KOPT-K1 (cell line): ENCODE results near the gene RNF151.

ENCODE experiments used
- H3K27ac ChIP-seq: fragments of 200-600 bp; sonication (generic); 2 replicates; pipeline ENCODE4 v1.5.1; 2016; ENCODE audit warnings: antibody characterized with exemption, mild to moderate bottlenecking, low read depth, low read length; ENCODE audit not compliant: poor library complexity, severe bottlenecking
- H3K36me3 ChIP-seq: fragments of 200-600 bp; sonication (generic); 2 replicates; pipeline ENCODE4 v1.5.1; 2017; ENCODE audit warnings: antibody characterized with exemption, mild to moderate bottlenecking, low read length, moderate library complexity; ENCODE audit not compliant: insufficient read depth
- H3K9me3 ChIP-seq: fragments of 200-600 bp; sonication (generic); 2 replicates; pipeline ENCODE4 v1.5.1; 2017; ENCODE audit warnings: antibody characterized with exemption, low read length, mild to moderate bottlenecking; ENCODE audit not compliant: insufficient read depth, poor library complexity, severe bottlenecking

Gene RNF151

DNA sequence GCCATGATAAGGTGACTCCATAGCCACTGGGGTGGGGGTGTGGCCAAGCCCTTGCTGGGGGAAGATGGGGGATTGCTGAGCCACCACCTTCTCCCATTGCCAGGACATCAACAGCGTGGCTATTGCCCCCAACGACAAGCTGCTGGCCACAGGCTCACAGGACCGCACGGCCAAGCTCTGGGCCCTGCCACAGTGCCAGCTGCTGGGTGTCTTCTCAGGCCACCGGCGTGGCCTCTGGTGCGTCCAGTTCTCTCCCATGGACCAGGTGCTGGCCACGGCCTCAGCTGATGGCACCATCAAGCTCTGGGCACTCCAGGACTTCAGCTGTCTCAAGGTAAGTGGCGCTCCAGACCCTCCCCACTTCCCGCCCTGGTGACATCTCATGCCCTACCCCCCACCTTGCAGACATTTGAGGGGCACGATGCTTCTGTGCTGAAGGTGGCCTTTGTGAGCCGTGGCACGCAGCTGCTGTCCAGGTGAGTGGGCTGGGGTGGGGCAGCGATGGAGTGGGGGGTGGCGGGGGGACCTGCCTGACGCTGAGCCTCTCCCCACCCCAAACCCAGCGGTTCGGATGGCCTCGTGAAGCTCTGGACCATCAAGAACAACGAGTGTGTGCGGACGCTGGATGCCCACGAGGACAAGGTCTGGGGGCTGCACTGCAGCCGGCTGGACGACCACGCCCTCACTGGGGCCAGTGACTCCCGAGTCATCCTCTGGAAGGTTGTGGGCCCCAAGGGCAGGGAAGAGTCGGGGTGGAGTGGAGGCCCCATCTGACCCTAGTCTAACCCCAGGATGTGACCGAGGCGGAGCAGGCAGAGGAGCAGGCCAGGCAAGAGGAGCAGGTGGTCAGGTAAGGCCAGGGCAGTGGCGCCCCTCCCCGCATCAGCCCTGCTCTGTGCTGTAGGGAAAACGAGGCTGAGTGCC, 10.6 kb downstream of the RNF151 start:
- Histone ChIP-seq H3K27ac (no peak overlapping the region), H3K36me3 (peaks cover 54% of the 10 kb centered on the region), H3K9me3 (no peaks in the 10 kb centered on the region)

DNA sequence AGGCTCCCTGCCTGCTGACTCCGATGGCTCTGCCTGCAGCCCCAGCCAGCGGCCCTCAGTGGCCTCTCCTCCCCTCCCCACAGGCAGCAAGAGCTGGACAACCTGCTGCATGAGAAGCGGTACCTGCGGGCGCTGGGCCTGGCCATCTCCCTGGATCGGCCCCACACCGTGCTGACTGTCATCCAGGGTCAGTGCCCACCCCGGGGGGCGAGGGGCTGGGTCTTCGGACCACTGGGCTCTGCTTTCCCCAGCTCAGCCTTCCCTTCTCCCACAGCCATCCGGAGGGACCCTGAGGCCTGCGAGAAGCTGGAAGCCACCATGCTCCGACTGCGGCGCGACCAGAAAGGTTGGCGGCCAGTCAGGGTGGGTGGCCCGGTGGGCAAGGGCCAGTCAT, 11.2 kb downstream of the RNF151 start:
- Histone ChIP-seq H3K9me3 (no peaks in the 10 kb centered on the region), H3K27ac (no peak overlapping the region), H3K36me3 (peaks cover 54% of the 10 kb centered on the region)

DNA sequence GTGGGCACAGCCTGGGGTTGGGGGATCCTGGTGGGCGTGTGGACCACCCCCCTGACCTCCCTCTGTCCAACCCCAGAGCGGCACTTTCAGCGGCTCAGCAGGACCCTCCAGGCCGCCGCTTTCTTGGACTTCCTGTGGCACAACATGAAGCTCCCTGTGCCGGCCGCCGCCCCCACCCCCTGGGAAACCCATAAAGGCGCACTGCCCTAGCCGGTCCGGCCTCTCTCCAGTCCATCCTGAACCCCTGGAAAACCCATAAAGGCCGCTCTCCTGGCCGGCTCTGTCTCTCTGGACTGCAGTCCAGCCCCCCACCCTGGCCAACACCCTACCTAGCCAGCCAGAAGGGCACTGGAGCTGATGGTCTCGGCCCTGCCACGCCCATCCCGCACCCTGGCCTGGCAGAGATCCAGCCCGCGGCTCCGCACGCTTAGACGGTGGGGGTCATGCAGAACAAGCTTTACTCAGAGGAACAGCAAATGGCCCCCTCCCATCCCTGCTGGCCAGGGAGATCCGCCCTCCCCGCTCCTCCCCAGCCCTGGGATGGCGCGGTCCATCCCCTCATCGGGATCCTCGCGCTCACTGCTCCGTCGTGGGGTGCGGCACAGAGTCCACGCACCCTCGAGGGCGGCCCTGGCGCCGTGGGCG, 11.9 kb downstream of the RNF151 start:
- H3K27ac ChIP-seq = no peak overlapping the region
- peaks cover 54% of the 10 kb centered on the region for H3K36me3 ChIP-seq
- H3K9me3 ChIP-seq = no peaks in the 10 kb centered on the region

DNA sequence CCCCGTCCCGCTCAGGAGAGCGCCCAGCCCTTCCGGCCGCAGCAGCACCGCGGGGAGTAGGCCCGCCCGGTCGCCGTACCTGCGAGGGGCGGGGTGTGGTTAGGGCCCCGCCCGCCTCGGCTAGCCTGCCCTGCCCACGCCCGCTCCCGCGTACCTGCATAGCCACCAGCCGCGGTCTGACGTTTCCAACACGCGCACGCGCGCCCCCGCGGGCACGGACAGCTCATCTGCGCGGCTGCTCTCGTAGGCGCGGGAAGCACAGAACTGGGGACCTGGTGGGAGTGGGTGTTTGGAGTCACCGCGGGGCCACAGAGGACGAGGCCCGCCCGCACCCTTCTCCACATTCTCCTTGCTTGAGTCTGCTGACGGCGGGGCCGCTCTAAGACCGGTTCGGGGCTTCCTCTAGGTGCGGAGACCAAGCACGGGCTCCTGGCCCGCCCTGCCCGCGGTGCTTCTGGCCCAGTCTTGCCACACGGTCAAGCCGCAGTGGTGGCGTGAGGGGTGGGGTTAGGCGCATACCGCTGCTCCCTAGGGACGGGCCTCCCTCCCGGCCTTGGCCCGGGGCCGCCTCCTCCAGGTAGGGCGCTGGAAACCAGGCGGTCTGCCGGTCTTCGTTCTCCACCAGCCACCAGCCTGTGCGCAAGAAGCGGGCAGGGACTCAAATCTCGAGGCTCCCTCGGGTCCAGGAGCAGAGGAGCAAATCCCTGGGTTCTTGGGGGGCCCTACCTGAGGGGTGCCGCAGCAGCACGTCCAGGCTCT, 12.8 kb downstream of the RNF151 start:
- H3K27ac ChIP-seq = no peak overlapping the region
- H3K36me3 ChIP-seq = peaks cover 50% of the 10 kb centered on the region
- no peaks in the 10 kb centered on the region for H3K9me3 ChIP-seq

DNA sequence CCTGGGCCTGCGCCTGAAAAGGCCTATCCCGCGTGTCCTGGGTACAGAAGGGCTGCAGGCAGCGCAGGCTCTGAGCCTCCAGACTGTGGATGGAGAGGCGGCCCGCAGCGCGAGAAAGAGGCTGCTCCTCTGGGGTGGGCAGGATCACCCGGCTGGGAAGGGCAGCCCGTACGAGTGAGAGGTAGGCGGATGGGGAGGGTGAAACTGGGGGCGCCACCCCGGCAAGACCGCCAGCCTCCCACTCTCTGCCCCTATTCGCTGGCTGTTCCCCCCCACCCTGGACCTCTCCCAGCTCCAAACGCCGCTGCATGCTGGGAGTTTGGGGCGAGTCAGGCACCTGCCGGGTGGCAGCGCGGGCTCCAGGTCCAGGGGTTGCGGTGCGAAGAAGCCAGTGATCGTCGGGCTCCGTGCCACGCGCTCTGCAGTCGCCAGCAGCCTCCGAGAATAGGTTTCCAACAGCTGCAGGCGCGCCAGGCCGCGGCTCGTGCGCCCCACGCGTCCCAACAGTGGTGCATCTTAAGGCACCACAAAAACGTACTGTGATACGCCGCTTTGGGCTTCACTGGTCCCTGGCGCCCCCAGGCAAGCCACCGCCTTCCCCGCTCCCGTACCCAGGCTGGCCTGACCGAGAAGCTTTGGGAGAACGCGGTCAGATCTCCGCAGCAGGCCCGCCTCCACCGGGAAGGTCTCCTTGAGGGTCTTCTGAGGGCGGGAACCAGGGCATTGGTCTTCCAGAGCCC, 13.5 kb downstream of the RNF151 start:
- no peaks in the 10 kb centered on the region for H3K9me3 ChIP-seq
- H3K36me3 ChIP-seq = peaks cover 42% of the 10 kb centered on the region
- no peak overlapping the region for H3K27ac ChIP-seq

DNA sequence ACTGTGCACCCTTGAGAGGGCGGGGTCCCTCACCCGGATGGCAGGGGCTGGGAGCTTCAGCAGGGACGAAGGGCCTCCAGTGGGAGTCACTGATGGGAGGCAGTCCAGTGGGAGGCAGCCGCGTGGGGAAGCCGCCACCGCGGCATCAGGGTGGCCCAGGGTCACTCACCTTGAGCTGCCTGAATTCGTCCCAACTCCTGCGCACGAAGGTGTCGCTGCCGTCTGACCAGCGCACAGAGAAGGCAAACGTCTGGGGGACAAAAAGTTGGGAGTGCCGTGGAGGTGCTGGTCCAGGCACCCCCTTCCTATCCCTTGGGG, 14.1 kb downstream of the RNF151 start:
- no peaks in the 10 kb centered on the region for H3K9me3 ChIP-seq
- H3K27ac ChIP-seq = no peak overlapping the region
- H3K36me3 ChIP-seq = peaks cover 40% of the 10 kb centered on the region

DNA sequence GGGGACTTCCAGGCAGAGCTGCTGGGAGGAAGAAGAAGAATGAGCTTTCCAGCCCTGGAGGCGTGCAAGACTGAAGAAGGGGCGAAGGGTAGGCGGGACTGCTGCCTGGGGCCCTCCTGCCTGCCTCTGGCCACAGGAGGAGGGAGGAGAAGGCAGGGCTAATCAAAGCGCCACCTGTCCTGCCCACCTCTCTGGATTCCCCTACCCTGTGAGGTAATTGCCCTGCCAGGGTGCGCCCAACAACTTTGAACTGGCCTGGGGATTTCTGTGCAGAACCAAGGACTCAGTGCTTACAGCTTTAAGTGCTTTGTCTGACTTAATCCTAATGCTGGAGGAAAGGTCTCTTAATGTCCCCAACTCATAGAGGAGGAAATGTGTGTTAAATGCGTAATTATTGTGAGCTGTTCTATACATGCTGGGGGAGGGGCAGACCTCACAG, 14.8 kb downstream of the RNF151 start, which contains the start of gene NOXO1:
Gene NOXO1, minus strand, starts transcription at position 72 of the 439 bp plus-strand sequence. CDS start 290 bp downstream, outside the sequence.
- Histone ChIP-seq H3K9me3 (no peaks in the 10 kb centered on the region), H3K36me3 (peaks cover 40% of the 10 kb centered on the region), H3K27ac (no peak within 1 kb of the TSS)

DNA sequence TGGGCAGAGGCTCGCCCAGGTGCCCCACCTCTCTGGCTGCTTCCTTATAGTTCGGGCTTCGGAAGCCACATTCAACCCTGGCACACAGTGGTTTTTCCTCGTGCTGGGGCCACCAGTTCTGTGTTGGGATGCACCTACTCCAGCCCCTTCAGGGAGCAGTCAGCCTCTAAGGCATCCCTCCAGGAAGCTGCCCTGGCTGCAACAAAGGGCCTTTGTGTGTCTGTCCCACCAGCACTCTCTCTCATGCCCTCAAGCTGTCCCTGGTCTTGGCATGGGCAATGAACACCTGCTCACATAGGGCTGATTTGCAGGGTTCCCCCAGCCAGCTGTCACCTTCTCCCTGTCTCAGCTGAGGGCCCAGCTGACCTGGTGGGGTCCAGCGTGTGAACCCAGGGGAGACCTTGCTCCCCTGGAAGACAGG, 15.4 kb downstream of the RNF151 start:
- Histone ChIP-seq H3K27ac (no peak overlapping the region), H3K36me3 (peaks cover 38% of the 10 kb centered on the region), H3K9me3 (no peaks in the 10 kb centered on the region)

DNA sequence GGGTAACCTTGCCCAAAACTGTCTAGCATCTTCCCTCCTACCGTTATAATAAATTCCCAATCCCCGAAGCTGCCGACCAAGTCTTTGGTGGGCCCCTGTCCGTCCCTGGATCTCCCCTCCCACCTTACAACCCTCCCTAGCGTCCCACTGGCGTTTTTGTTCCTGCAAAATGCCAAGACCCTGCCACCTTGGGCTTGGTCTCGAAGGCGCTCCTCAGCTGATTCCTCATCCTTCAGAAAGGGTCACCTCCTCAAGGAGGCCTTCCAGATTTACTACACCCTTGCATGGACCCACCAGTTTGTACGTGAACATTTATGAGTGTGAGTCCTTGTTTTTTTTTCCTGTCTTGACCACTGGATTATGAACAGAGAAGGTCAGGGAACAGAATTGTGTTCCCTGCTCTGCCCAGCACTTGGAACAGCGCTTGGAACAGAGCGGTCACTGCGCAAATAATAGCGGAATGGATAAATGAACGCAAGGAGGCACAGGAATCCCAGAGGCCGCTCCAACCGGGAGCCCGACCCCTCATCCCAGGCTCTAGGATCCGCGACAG, 16.4 kb downstream of the RNF151 start:
- peaks cover 28% of the 10 kb centered on the region; the same call in 1 of the 2 replicates for H3K36me3 ChIP-seq
- H3K9me3 ChIP-seq = no peaks in the 10 kb centered on the region
- peak overlapping the region; percentile 64 for H3K27ac ChIP-seq

DNA sequence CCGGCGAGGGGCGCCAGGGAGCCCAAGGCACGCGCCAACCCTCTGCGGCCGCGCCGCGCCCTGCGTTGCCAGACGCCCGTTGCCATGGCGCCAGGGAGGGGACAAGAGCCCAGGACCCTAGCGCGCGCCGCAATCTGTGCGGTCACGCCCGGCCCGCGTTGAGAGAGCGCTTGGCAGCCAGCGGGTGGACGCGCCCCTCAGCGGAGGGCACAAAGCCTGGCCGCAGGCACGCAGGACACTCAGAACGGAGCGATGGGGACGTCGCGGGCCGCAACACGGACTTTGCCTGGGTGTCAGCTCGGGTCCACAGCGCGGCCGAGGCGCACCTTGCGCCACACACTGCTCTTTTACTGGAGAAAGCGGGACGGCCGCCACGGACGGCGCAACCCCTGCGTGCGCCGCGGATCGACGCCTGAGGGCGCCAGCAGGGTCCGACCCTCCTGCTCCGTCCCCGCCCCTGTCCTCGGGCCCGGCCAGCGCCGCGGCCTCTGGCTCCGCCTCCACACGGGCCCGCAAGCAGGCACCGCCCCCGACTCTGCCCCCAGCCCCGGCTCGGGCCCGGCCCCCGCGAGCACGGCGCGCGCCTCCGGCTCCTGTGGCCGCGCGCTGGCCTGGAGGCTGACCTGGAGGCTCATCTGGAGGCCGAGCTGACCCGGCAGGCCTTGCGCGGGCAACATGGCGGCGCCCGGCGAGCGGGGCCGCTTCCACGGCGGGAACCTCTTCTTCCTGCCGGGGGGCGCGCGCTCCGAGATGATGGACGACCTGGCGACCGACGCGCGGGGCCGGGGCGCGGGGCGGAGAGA, 17.1 kb downstream of the RNF151 start, which contains the start of gene GFER:
Gene GFER, plus strand, starts transcription at position 650 of the 803 bp plus-strand sequence. Its CDS starts 26 bp downstream, at position 676.
- Histone ChIP-seq H3K36me3 (peaks cover 21% of the 10 kb centered on the region; the same call in 1 of the 2 replicates), H3K27ac (peak within 1 kb of the TSS; percentile 64), H3K9me3 (no peaks in the 10 kb centered on the region)

DNA sequence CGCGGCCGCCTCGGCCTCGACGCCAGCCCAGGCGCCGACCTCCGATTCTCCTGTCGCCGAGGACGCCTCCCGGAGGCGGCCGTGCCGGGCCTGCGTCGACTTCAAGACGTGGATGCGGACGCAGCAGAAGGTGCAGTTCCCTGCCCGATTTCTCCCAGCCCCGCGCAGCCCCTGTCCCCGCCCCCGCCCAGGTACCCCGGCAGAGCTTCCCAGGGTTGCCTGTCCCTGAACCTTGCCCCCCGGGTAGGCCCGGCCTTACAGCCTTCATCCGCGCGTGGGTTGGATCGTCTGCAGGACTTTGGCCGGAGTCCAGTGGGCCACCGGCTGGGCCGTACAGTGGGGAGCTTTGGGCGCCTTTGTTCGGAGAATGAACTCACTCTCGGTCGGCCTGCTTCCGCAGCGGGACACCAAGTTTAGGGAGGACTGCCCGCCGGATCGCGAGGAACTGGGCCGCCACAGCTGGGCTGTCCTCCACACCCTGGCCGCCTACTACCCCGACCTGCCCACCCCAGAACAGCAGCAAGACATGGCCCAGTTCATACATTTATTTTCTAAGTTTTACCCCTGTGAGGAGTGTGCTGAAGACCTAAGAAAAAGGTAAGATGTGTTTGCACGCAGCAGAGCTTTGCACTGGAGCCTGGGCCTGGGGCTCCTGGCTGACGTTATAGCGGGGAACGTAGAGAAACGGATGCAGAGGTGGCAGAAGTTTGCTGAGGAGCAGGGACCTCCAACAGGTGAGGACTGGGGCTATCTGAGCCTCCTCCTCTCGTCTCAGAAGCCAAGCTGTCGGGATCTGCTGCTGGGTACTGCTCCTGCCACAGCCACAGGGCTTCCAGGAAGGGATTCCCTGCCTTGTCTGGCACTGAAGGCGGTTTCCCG, 17.9 kb downstream of the RNF151 start:
- no peaks in the 10 kb centered on the region for H3K9me3 ChIP-seq
- peaks cover 17% of the 10 kb centered on the region; the same call in 1 of the 2 replicates for H3K36me3 ChIP-seq
- H3K27ac ChIP-seq = peak overlapping the region; percentile 64

DNA sequence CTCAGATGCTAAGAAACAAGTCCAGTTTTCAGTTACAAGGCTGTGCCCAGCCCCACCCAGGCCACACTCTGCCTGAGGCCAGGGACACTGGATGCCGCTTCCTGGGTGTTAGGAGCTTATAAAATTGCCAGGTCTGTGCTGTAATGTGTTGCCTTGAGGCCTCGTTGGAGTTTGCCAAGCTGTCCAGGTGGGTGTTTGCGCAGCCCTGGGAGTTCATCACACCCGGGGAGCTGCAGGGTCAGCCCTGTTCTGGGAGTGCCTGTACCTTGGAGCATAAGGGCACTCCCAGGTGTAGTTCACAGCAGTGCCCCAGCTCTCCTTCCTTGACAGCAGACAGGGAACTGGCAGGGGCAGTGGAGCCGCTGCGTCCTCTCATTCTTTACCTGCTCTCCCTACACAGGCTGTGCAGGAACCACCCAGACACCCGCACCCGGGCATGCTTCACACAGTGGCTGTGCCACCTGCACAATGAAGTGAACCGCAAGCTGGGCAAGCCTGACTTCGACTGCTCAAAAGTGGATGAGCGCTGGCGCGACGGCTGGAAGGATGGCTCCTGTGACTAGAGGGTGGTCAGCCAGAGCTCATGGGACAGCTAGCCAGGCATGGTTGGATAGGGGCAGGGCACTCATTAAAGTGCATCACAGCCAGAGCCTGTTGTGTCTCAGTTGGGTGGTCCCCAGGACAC, 19.0 kb downstream of the RNF151 start:
- peaks cover 15% of the 10 kb centered on the region; the same call in 1 of the 2 replicates for H3K36me3 ChIP-seq
- no peaks in the 10 kb centered on the region for H3K9me3 ChIP-seq
- H3K27ac ChIP-seq = peak overlapping the region; percentile 64
